Neural cell (in vitro differentiated cells): Measurements from ENCODE around the gene PRDM2. TPM values are rescaled to one million over a fixed set of nuclear protein-coding genes. Genes with fewer than 3 reads are reported as not detected.

Source experiments
- H2AFZ ChIP-seq: fragments of 200-600, 300-800 bp; sonication (generic), shearing (Covaris generic); 2 replicates; pipeline ENCODE4 v1.6.0; 2014; ENCODE audit warnings: low read depth, mild to moderate bottlenecking, antibody characterized with exemption, low read length, moderate library complexity
- H3F3A ChIP-seq: fragments of 200-600 bp; shearing (Covaris generic); 2 replicates; pipeline ENCODE4 v1.6.1; 2016; ENCODE audit warnings: mild to moderate bottlenecking, moderate library complexity, mixed read lengths, antibody characterized with exemption, low read length; ENCODE audit not compliant: insufficient read depth, poor library complexity, severe bottlenecking
- H3K27ac ChIP-seq: fragments of 200-600, 300-800 bp; sonication (generic), shearing (Covaris generic); 2 replicates; pipeline ENCODE4 v1.5.1; 2014; ENCODE audit warnings: mild to moderate bottlenecking, low read length, moderate library complexity
- H3K27me3 ChIP-seq: fragments of 300-800, 200-600 bp; sonication (generic), shearing (Covaris generic); 2 replicates; pipeline ENCODE4 v1.6.0; 2014; ENCODE audit warnings: mild to moderate bottlenecking, low read depth, low read length, moderate library complexity; ENCODE audit not compliant: insufficient read depth
- H3K36me3 ChIP-seq: fragments of 300-800, 200-600 bp; sonication (generic), shearing (Covaris generic); 2 replicates; pipeline ENCODE4 v1.5.1; 2014; ENCODE audit warnings: mild to moderate bottlenecking, antibody characterized with exemption, low read length, moderate library complexity; ENCODE audit not compliant: insufficient read depth
- H3K4me2 ChIP-seq: fragments of 300-800, 200-600 bp; sonication (generic), shearing (Covaris generic); 2 replicates; pipeline ENCODE4 v1.6.0; 2014; ENCODE audit warnings: mild to moderate bottlenecking, low read length
- H3K4me3 ChIP-seq: fragments of 300-800, 200-600 bp; sonication (generic), shearing (Covaris generic); 2 replicates; pipeline ENCODE4 v1.5.1; 2014; ENCODE audit warnings: mild to moderate bottlenecking, low read length, moderate library complexity
- H3K79me2 ChIP-seq: fragments of 200-600 bp; shearing (Covaris generic); replicated peaks from 2 replicates; pipeline ENCODE4 v1.6.0; 2014; ENCODE audit warnings: mild to moderate bottlenecking, low read length, moderate library complexity; ENCODE audit not compliant: insufficient read depth
- H3K9ac ChIP-seq: fragments of 300-800, 200-600 bp; sonication (generic), shearing (Covaris generic); 2 replicates; pipeline ENCODE4 v1.6.1; 2016; ENCODE audit warnings: mild to moderate bottlenecking, low read length, mixed read lengths
- H3K9me2 ChIP-seq: fragments of 200-600 bp; shearing (Covaris generic); 2 replicates; pipeline ENCODE4 v1.6.1; 2016; ENCODE audit warnings: mild to moderate bottlenecking, low read length, mixed read lengths; ENCODE audit not compliant: insufficient read depth
- H3K9me3 ChIP-seq: fragments of 200-600, 300-800 bp; sonication (generic), shearing (Covaris generic); 2 replicates; pipeline ENCODE4 v1.6.1; 2016; ENCODE audit warnings: mild to moderate bottlenecking, mixed run types, low read length, moderate library complexity, mixed read lengths
- H4K20me1 ChIP-seq: fragments of 200-600 bp; shearing (Covaris generic); 2 replicates; pipeline ENCODE4 v1.6.1; 2016; ENCODE audit warnings: mild to moderate bottlenecking, mixed run types; ENCODE audit not compliant: insufficient read depth
- CTCF ChIP-seq: fragments of 450-650 bp; IDR thresholded peaks from 2 replicates; pipeline ENCODE4 v1.5.1; 2014; ENCODE audit warnings: antibody characterized with exemption, mild to moderate bottlenecking, moderate library complexity; ENCODE audit not compliant: poor library complexity, severe bottlenecking
- EP300 ChIP-seq: fragments of 450-650 bp; conservative IDR thresholded peaks from 2 replicates; pipeline ENCODE4 v1.6.1; 2014; ENCODE audit warnings: antibody characterized with exemption, mild to moderate bottlenecking, moderate library complexity; ENCODE audit not compliant: poor library complexity, severe bottlenecking
- EZH2 ChIP-seq: fragments of 200-600, 300-800 bp; shearing (Covaris generic), sonication (generic); IDR thresholded peaks from 2 replicates; pipeline ENCODE4 v1.6.1; 2014; ENCODE audit warnings: antibody characterized with exemption, low read length, borderline replicate concordance, mild to moderate bottlenecking; ENCODE audit not compliant: insufficient read depth, poor library complexity, severe bottlenecking
- MXI1 ChIP-seq: fragments of 450-650 bp; conservative IDR thresholded peaks from 2 replicates; pipeline ENCODE4 v1.6.1; 2014; ENCODE audit warnings: antibody characterized with exemption, mild to moderate bottlenecking; ENCODE audit not compliant: poor library complexity, severe bottlenecking
- POLR2AphosphoS5 ChIP-seq: IDR thresholded peaks from 2 replicates; pipeline ENCODE4 v1.6.1; 2012
- RAD21 ChIP-seq: fragments of 450-650 bp; conservative IDR thresholded peaks from 2 replicates; pipeline ENCODE4 v1.6.1; 2014; ENCODE audit warnings: antibody characterized with exemption, mild to moderate bottlenecking, moderate library complexity
- REST ChIP-seq: IDR thresholded peaks from 2 replicates; pipeline ENCODE4 v1.6.1; 2012; ENCODE audit warnings: borderline replicate concordance
- SMC3 ChIP-seq: fragments of 450-650 bp; conservative IDR thresholded peaks from 2 replicates; pipeline ENCODE4 v1.6.1; 2014; ENCODE audit warnings: antibody characterized with exemption, mild to moderate bottlenecking, moderate library complexity; ENCODE audit not compliant: poor library complexity
- TAF1 ChIP-seq: IDR thresholded peaks from 2 replicates; pipeline ENCODE4 v1.6.1; 2012; ENCODE audit warnings: low read depth
- polyA plus RNA-seq: library from polyadenylated mRNA; depleted of rRNA; stranded (reverse); fragments of >200 nt; gene quantifications from 2 replicates; pipeline ENCODE4 v1.2.3, GENCODE V29; 2014

PRDM2 gene
- polyA plus RNA-seq, 1 donor from 2014 or later = 10.7 TPM

GRCh38 chr1:13764588-13765332 is 64.8 kb downstream of the PRDM2 start:
- no peak overlapping the region for H2AFZ ChIP-seq
- TF ChIP-seq TAF1 (no peak), POLR2AphosphoS5 (no peak), SMC3 (no peak), CTCF (no peak), REST (no peak), EZH2 (no peak), MXI1 (no peak), RAD21 (no peak), EP300 (no peak)
- no peaks in the 10 kb centered on the region for H3K36me3 ChIP-seq
- H3K79me2 ChIP-seq = peaks cover 75% of the 10 kb centered on the region
- H4K20me1 ChIP-seq = peaks cover 13% of the 10 kb centered on the region
- H3K27me3 ChIP-seq = no peaks in the 10 kb centered on the region
- no peak overlapping the region for H3K4me3 ChIP-seq
- H3F3A ChIP-seq = no peaks in the 10 kb centered on the region
- H3K4me2 ChIP-seq = no peak overlapping the region
- no peak overlapping the region for H3K27ac ChIP-seq
- no peak overlapping the region for H3K9ac ChIP-seq
- H3K9me3 ChIP-seq = no peaks in the 10 kb centered on the region
- no peaks in the 10 kb centered on the region for H3K9me2 ChIP-seq

- Histone ChIP-seq H3K9ac (no peak overlapping the region), H3K9me2 (no peaks in the 10 kb centered on the region), H3K79me2 (peaks cover 74% of the 10 kb centered on the region), H3F3A (no peaks in the 10 kb centered on the region), H3K9me3 (no peaks in the 10 kb centered on the region), H3K4me2 (no peak overlapping the region), H3K4me3 (no peak overlapping the region), H4K20me1 (peaks cover 4% of the 10 kb centered on the region), H3K27ac (no peak overlapping the region), H3K36me3 (no peaks in the 10 kb centered on the region), H2AFZ (no peak overlapping the region), H3K27me3 (no peaks in the 10 kb centered on the region)
- TF ChIP-seq CTCF = no peak
- TF ChIP-seq EZH2 = no peak
- no peak for TF ChIP-seq TAF1
- no peak for TF ChIP-seq EP300
- TF ChIP-seq SMC3 = no peak
- no peak for TF ChIP-seq RAD21
- no peak for TF ChIP-seq MXI1
- no peak for TF ChIP-seq REST
- no peak for TF ChIP-seq POLR2AphosphoS5
Observed at GRCh38 chr1:13766592-13767564, 66.9 kb downstream of the PRDM2 start.
